DOHH2 (cell line): ENCODE results near the gene ZDHHC6.

Experiments
- H3F3A ChIP-seq: fragments of 200-600 bp; sonication (generic), shearing (Covaris generic); 2 replicates; pipeline ENCODE4 v1.6.0; 2016; ENCODE audit warnings: antibody characterized with exemption, mild to moderate bottlenecking; ENCODE audit not compliant: control insufficient read depth, insufficient read depth
- H3K27ac ChIP-seq: fragments of 200-600 bp; sonication (generic); 2 replicates; pipeline ENCODE4 v1.5.1; 2014; ENCODE audit warnings: low read depth, mild to moderate bottlenecking, low read length, moderate library complexity
- H3K27me3 ChIP-seq: fragments of 200-600 bp; sonication (generic); 2 replicates; pipeline ENCODE4 v1.6.1; 2014; ENCODE audit warnings: mild to moderate bottlenecking, low read length, mixed read lengths; ENCODE audit not compliant: control insufficient read depth
- H3K36me3 ChIP-seq: fragments of 200-600 bp; sonication (generic); 2 replicates; pipeline ENCODE4 v1.6.1; 2014; ENCODE audit warnings: mild to moderate bottlenecking, low read length, moderate library complexity, mixed read lengths; ENCODE audit not compliant: control insufficient read depth
- H3K4me1 ChIP-seq: fragments of 200-600 bp; sonication (generic); 2 replicates; pipeline ENCODE4 v1.6.1; 2014; ENCODE audit warnings: mild to moderate bottlenecking, low read length, mixed read lengths; ENCODE audit not compliant: control insufficient read depth
- H3K4me2 ChIP-seq: fragments of 200-600 bp; sonication (generic); 2 replicates; pipeline ENCODE4 v1.6.0; 2014; ENCODE audit warnings: mild to moderate bottlenecking, low read length, moderate library complexity
- H3K4me3 ChIP-seq: fragments of 200-600 bp; sonication (generic); 2 replicates; pipeline ENCODE4 v1.5.1; 2014; ENCODE audit warnings: mild to moderate bottlenecking, low read length, mixed read lengths
- H3K79me2 ChIP-seq: fragments of 200-600 bp; sonication (generic); 2 replicates; pipeline ENCODE4 v1.6.1; 2014; ENCODE audit warnings: mild to moderate bottlenecking, low read length, mixed read lengths; ENCODE audit not compliant: control insufficient read depth
- H3K9me2 ChIP-seq: fragments of 200-600 bp; sonication (generic); replicated peaks from 2 replicates; pipeline ENCODE4 v1.6.1; 2014; ENCODE audit warnings: mild to moderate bottlenecking, low read length, mixed read lengths; ENCODE audit not compliant: control insufficient read depth
- H3K9me3 ChIP-seq: fragments of 200-600 bp; sonication (generic); 2 replicates; pipeline ENCODE4 v1.6.1; 2014; ENCODE audit warnings: antibody characterized with exemption, low read length, mixed read lengths; ENCODE audit not compliant: control insufficient read depth, insufficient read depth
- H4K20me1 ChIP-seq: fragments of 200-600 bp; sonication (generic); 2 replicates; pipeline ENCODE4 v1.6.0; 2014; ENCODE audit warnings: low read depth, mild to moderate bottlenecking, antibody characterized with exemption, low read length, moderate library complexity; ENCODE audit not compliant: control insufficient read depth, insufficient read depth
- EZH2phosphoT487 ChIP-seq: fragments of 200-600 bp; sonication (generic); IDR thresholded peaks from 2 replicates; pipeline ENCODE4 v1.6.1; 2017; ENCODE audit warnings: borderline replicate concordance, mild to moderate bottlenecking, antibody characterized with exemption, low read length, moderate library complexity, mixed read lengths
- TF ChIP-seq, protein P1 (sequence below): fragments of 200-600 bp; sonication (generic); IDR thresholded peaks from one replicate; pipeline ENCODE4 v1.5.1; 2014; ENCODE audit warnings: antibody characterized with exemption, mild to moderate bottlenecking, low read depth, low read length; ENCODE audit not compliant: poor library complexity, severe bottlenecking

Gene ZDHHC6

DNA sequence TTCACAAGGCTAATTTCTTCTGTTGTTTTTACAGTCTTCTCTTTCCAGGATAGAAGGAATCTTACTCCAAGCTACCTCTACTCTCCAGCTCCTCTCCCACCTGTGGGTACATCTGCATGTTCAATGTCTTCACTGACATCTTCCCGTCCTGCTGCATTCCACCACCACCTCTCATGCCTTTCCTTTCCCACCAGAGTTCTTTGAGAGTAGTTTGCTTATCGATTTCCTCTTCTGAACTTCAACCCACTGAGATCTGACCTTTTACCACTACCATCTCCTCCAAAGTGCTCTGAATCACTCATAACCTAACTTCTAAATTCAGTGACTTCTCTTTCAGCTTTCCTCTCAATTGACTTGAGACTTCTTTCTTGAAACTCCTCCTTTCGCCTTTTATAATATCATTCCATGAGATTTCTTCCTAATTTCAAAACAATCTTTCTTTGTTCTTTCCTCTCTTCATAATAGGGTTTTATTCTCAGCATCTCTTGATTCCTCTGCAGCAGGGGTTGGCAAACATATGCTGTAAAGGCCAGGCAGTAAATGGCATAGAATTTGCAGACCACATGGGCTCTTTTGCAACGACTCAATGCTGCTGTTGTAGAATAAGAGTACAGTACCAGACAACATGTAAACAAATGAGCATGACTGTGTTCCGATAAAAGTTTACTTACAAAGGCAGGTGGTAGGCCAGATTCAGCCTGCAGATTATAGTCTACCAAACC, 50.7 kb downstream of the ZDHHC6 start:
- Histone ChIP-seq H3K4me1 (no peaks in the 10 kb centered on the region), H3K4me3 (no peak overlapping the region), H3K9me2 (no peaks in the 10 kb centered on the region), H3K36me3 (peaks cover 30% of the 10 kb centered on the region), H3K27me3 (no peaks in the 10 kb centered on the region), H3K4me2 (no peak overlapping the region), H3F3A (no peaks in the 10 kb centered on the region), H3K9me3 (no peaks in the 10 kb centered on the region), H3K27ac (no peak overlapping the region), H4K20me1 (no peaks in the 10 kb centered on the region), H3K79me2 (0 out of 2 replicates have a peak, but pooled peaks cover 3% of the 10 kb centered on the region)
- TF ChIP-seq EZH2phosphoT487 = no peak
- TF ChIP-seq, protein P1, sequence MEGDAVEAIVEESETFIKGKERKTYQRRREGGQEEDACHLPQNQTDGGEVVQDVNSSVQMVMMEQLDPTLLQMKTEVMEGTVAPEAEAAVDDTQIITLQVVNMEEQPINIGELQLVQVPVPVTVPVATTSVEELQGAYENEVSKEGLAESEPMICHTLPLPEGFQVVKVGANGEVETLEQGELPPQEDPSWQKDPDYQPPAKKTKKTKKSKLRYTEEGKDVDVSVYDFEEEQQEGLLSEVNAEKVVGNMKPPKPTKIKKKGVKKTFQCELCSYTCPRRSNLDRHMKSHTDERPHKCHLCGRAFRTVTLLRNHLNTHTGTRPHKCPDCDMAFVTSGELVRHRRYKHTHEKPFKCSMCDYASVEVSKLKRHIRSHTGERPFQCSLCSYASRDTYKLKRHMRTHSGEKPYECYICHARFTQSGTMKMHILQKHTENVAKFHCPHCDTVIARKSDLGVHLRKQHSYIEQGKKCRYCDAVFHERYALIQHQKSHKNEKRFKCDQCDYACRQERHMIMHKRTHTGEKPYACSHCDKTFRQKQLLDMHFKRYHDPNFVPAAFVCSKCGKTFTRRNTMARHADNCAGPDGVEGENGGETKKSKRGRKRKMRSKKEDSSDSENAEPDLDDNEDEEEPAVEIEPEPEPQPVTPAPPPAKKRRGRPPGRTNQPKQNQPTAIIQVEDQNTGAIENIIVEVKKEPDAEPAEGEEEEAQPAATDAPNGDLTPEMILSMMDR = no peak

GRCh38 chr10:112394475-112394875, 52.2 kb downstream of the ZDHHC6 start:
- Histone ChIP-seq H4K20me1 (no peaks in the 10 kb centered on the region), H3F3A (no peaks in the 10 kb centered on the region), H3K27me3 (no peaks in the 10 kb centered on the region), H3K79me2 (peaks cover 4% of the 10 kb centered on the region; the same call in 1 of the 2 replicates), H3K9me3 (no peaks in the 10 kb centered on the region), H3K4me1 (peaks cover 3% of the 10 kb centered on the region), H3K4me2 (no peak overlapping the region), H3K9me2 (no peaks in the 10 kb centered on the region), H3K4me3 (no peak overlapping the region), H3K27ac (no peak overlapping the region), H3K36me3 (peaks cover 24% of the 10 kb centered on the region)
- TF ChIP-seq, protein P1 = no peak
- no peak for TF ChIP-seq EZH2phosphoT487

DNA sequence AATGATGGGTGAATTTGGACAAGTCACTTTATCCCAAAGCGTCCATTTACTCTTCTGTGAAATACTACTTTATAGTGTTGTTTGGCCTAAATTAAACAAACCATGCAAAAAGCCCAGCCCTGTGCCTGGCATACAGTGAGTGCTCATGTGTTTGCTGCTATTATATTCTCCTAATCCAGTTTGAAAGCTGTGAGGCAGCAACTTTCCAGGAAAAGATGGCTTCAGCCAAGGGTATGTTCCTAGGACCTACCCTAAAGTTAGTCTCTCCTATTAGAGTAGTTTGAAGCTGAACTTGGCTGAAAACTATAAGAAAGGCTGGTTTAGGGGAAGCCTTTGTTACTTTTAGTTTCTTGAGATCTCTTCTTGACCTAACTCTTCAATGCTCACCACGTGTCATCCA, 52.9 kb downstream of the ZDHHC6 start:
- Histone ChIP-seq H3K4me1 (peaks cover 9% of the 10 kb centered on the region), H3K4me3 (no peak overlapping the region)

More for the DNA sequence above, 52.9 kb downstream of the ZDHHC6 start:
- Histone ChIP-seq H3K79me2 (peaks cover 7% of the 10 kb centered on the region; the same call in 1 of the 2 replicates), H3K36me3 (peaks cover 18% of the 10 kb centered on the region), H3F3A (no peaks in the 10 kb centered on the region), H3K9me2 (no peaks in the 10 kb centered on the region), H3K27me3 (no peaks in the 10 kb centered on the region), H3K4me2 (no peak overlapping the region), H4K20me1 (no peaks in the 10 kb centered on the region), H3K9me3 (no peaks in the 10 kb centered on the region), H3K27ac (no peak overlapping the region)
- TF ChIP-seq EZH2phosphoT487 = no peak
- TF ChIP-seq, protein P1 = no peak
